Activated B cell treated with CpG ODN at 0.5 μM for 24 hours (primary cell): ENCODE data around the gene TGFB2. TPM values are rescaled to one million over a fixed set of nuclear protein-coding genes. Genes with fewer than 3 reads are reported as not detected.

Source experiments
- ATAC-seq: fragments of 200-7000 bp; cut with Tn5 transposase; one replicate; pipeline ENCODE4 v1.10.0; 2021; ENCODE audit warnings: low read depth, mild to moderate bottlenecking, moderate library complexity
- CTCF ChIA-PET: fragments of 350-600 bp; sonication (Branson Sonifier 250); formaldehyde crosslinking; loops from one replicate; lab custom pipeline; 2021; ENCODE audit warnings: antibody characterized with exemption; lab: Charles Lee
- POLR2A ChIA-PET: fragments of 350-600 bp; sonication (Branson Sonifier 250); formaldehyde crosslinking; loops from one replicate; lab custom pipeline; 2021; ENCODE audit warnings: antibody characterized with exemption; lab: Charles Lee
- DNase-seq: peaks from one replicate; pipeline ENCODE4 v3.0.0; 2022
- H3K27ac Mint-ChIP-seq: one replicate; pipeline ENCODE4 v1.8.0; 2020; ENCODE audit warnings: mixed read lengths
- H3K27me3 Mint-ChIP-seq: one replicate; pipeline ENCODE4 v1.8.0; 2021; ENCODE audit warnings: mixed read lengths
- H3K36me3 Mint-ChIP-seq: one replicate; pipeline ENCODE4 v1.8.0; 2021; ENCODE audit warnings: low read depth, mixed read lengths
- H3K4me1 Mint-ChIP-seq: one replicate; pipeline ENCODE4 v1.8.0; 2021; ENCODE audit warnings: mixed read lengths
- H3K4me3 Mint-ChIP-seq: one replicate; pipeline ENCODE4 v1.8.0; 2020; ENCODE audit warnings: mild to moderate bottlenecking, mixed read lengths
- H3K9me3 Mint-ChIP-seq: one replicate; pipeline ENCODE4 v1.8.0; 2020; ENCODE audit warnings: mixed read lengths
- intact Hi-C: fragments of 100-400 bp; cut with micrococcal nuclease; formaldehyde crosslinking; loops from one replicate; pipeline ENCODE4 v1.15.1; 2024
- total RNA-seq: library from RNA; stranded (reverse); gene quantifications from 2 replicates; pipeline ENCODE4 v1.2.3, GENCODE V29; 2022
- TF ChIP-seq, protein P1 (sequence below): fragments of 200-600 bp; IDR thresholded peaks from one replicate; pipeline ENCODE4 v1.8.0; 2022; ENCODE audit warnings: antibody characterized with exemption, mild to moderate bottlenecking

The TGFB2 gene
- total RNA-seq, 1 donor from 2014 or later: 1.6 TPM

DNA sequence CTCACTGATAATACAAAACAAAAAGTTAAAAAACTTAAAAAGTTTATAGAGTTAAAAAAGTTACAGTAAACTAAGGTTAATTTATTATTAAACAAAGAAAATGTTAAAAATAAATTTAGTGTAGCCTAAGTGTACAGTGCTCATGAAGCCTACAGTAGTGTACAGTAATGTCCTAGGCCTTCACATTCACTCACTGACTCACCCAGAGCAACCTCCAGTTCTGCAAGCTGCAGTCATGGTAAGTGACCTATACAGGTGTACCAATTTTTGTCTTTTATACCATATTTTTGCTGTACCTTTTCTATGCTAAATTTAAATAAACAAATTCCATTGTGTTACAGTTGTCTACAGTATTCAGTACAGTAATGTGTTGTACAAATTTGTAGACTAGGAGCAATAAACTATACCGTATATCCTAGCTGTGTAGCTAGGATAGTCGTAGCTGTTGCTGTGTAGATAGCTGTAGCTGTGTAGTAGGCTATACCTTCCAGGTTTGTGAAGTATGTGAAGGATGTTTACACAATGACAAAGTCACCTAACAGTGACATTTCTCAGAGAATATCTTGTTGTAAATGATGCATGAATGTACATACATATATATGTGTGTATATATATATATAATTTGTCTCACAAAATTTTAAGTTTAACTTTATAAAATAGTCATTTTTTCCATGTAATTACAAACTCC is 140.2 kb downstream of the TGFB2 start:
- Mint-ChIP-seq H3K9me3 (no peaks in the 10 kb centered on the region), H3K4me1 (no peaks in the 10 kb centered on the region), H3K36me3 (no peaks in the 10 kb centered on the region), H3K4me3 (no peak overlapping the region), H3K27me3 (no peaks in the 10 kb centered on the region), H3K27ac (no peak overlapping the region)
- POLR2A ChIA-PET: no interaction called here
- intact Hi-C loops: no loop called here
- TF ChIP-seq, protein P1, sequence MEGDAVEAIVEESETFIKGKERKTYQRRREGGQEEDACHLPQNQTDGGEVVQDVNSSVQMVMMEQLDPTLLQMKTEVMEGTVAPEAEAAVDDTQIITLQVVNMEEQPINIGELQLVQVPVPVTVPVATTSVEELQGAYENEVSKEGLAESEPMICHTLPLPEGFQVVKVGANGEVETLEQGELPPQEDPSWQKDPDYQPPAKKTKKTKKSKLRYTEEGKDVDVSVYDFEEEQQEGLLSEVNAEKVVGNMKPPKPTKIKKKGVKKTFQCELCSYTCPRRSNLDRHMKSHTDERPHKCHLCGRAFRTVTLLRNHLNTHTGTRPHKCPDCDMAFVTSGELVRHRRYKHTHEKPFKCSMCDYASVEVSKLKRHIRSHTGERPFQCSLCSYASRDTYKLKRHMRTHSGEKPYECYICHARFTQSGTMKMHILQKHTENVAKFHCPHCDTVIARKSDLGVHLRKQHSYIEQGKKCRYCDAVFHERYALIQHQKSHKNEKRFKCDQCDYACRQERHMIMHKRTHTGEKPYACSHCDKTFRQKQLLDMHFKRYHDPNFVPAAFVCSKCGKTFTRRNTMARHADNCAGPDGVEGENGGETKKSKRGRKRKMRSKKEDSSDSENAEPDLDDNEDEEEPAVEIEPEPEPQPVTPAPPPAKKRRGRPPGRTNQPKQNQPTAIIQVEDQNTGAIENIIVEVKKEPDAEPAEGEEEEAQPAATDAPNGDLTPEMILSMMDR: no peak
- DNase-seq: no peak
- CTCF ChIA-PET: no interaction called here
- no peak for ATAC-seq

DNA sequence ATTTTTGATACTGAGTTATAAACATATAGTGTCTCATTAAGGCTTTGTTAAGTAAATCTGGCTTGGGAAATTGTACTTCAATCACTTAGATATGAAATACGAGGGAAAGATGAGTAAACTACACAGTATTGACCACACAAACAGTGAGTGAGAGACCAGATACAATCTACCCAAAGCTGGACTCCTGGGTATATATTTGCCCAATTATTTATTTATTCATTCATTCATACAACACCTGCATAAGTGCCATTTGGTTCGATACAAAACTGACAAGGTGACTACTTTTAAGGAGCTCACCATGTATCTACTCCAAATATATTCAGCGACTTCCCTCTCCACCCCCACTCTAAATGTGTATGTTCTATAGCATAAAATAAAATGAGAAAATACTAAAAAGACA is 143.4 kb downstream of the TGFB2 start:
- intact Hi-C loops: no loop called here
- CTCF ChIA-PET: no interaction called here
- Mint-ChIP-seq H3K36me3 (no peaks in the 10 kb centered on the region), H3K4me3 (no peak overlapping the region), H3K9me3 (no peaks in the 10 kb centered on the region), H3K27ac (no peak overlapping the region), H3K27me3 (no peaks in the 10 kb centered on the region), H3K4me1 (no peaks in the 10 kb centered on the region)
- DNase-seq: no peak
- POLR2A ChIA-PET: no interaction called here
- ATAC-seq: no peak
- TF ChIP-seq, protein P1: no peak

DNA sequence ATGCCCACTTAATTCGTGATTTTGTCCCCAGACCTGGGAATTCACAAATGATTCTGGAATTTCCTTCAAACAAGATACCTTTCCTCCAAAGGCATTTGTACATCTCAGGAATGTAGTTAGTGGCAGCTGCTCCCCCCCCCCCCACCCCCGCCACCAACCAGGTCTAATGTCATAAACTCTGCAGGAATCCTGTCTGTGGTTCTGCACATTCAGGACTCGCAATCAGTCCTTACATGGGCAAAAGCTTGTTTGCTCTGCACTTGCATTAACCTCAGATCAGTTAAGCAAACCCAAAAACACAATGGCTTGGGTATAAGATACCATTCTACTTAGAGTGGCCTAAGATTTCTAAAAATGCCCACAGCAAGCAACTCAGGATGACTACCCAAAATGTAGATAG is 143.8 kb downstream of the TGFB2 start:
- CTCF ChIA-PET: no interaction called here
- H3K27me3 Mint-ChIP-seq: no peaks in the 10 kb centered on the region
- POLR2A ChIA-PET: no interaction called here

DNA sequence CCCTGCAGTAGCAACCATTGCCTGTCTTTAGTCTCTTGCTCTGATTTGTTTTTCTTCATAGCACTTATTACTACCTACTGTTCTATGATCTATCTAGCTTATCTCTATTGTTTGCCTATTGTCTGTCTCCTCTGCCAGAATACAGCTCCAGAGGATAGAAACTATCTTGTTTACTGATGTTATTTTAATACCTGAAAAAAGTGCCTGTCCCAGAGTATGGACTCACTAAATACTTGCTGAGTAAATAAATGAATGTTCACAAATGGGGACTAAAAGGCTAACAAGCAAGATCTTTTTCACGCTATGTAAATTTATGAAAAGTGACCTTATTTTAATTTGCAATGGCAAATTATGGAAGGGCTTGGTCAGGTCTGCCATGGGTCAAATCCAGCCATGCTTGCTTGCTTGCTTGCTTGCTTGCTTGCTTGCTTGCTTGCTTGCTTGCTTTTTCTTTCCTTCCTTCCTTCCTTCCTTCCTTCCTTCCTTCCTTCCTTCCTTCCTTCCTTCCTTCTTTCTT is 145.3 kb downstream of the TGFB2 start:
- ATAC-seq: no peak

More for the DNA sequence above, 143.8 kb downstream of the TGFB2 start:
- TF ChIP-seq, protein P1: no peak
- H3K4me3 Mint-ChIP-seq: no peak overlapping the region
- no peaks in the 10 kb centered on the region for H3K36me3 Mint-ChIP-seq
- no peaks in the 10 kb centered on the region for H3K9me3 Mint-ChIP-seq
- ATAC-seq: no peak
- no peak for DNase-seq
- no peaks in the 10 kb centered on the region for H3K4me1 Mint-ChIP-seq
- H3K27ac Mint-ChIP-seq: no peak overlapping the region
- intact Hi-C loops: no loop called here

DNA sequence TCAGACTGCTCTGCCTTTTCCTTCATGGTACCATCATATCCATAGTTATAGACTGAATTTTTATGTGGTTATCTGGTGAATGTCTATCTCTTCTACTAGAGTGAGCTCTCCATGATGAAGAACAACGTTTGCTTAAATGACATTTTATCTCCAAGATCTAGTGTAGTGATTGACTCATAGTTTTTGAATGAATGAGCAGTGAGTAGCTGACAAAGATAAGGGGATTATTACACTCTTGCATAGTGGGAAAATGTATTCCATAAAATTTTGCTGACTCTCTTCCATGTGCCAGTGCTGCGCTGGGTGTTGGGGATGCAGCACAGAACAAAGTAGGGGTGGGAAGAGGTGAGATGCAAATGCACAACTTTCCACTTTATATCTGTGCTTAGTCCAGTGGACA is 147.7 kb downstream of the TGFB2 start:
- ChIA-PET CTCF (no interaction called here), POLR2A (no interaction called here)
- TF ChIP-seq, protein P1: no peak
- no peaks in the 10 kb centered on the region for H3K4me1 Mint-ChIP-seq
- no peak for ATAC-seq
- no peaks in the 10 kb centered on the region for H3K36me3 Mint-ChIP-seq
- H3K4me3 Mint-ChIP-seq: no peak overlapping the region
- H3K27ac Mint-ChIP-seq: no peak overlapping the region
- no peaks in the 10 kb centered on the region for H3K9me3 Mint-ChIP-seq
- H3K27me3 Mint-ChIP-seq: no peaks in the 10 kb centered on the region
- intact Hi-C loops: no loop called here
- DNase-seq: no peak

More for the DNA sequence above, 145.3 kb downstream of the TGFB2 start:
- POLR2A ChIA-PET: interaction anchor here (0.6 kb wide), 1 partner anchor 146 kb away, joined by 3 read pairs; the partner anchor contains the start of gene TGFB2
- no peaks in the 10 kb centered on the region for H3K27me3 Mint-ChIP-seq
- H3K36me3 Mint-ChIP-seq: no peaks in the 10 kb centered on the region
- no peak overlapping the region for H3K4me3 Mint-ChIP-seq
- CTCF ChIA-PET: no interaction called here
- intact Hi-C loops: no loop called here
- DNase-seq: no peak
- no peaks in the 10 kb centered on the region for H3K9me3 Mint-ChIP-seq
- no peak overlapping the region for H3K27ac Mint-ChIP-seq
- TF ChIP-seq, protein P1: no peak
- H3K4me1 Mint-ChIP-seq: no peaks in the 10 kb centered on the region
